WTC11 (cell line): Measurements from ENCODE around the gene IQCF2. TPM values are rescaled to one million over a fixed set of nuclear protein-coding genes. Genes with fewer than 3 reads are reported as not detected.

Experiments used
- ATAC-seq: fragments of 200-7000 bp; cut with Tn5 transposase; 2 replicates; pipeline ENCODE4 v1.10.0; 2021; ENCODE audit warnings: mild to moderate bottlenecking, moderate library complexity
- CTCF ChIA-PET: fragments of 300-600 bp; sonication (Branson Sonifier 250); formaldehyde crosslinking; loops from one replicate; lab custom pipeline; 2021; ENCODE audit warnings: antibody characterized with exemption; lab: Charles Lee
- POLR2A ChIA-PET: fragments of 350-600 bp; sonication (Branson Sonifier 250); formaldehyde crosslinking; loops from one replicate; lab custom pipeline; 2021; ENCODE audit warnings: antibody characterized with exemption; lab: Charles Lee
- DNase-seq: peaks from one replicate; pipeline ENCODE4 v3.0.0; 2021; ENCODE audit warnings: low spot score
- H3K27ac Mint-ChIP-seq: 2 replicates; pipeline ENCODE4 v1.8.0; 2021; ENCODE audit warnings: mixed read lengths
- H3K27me3 Mint-ChIP-seq: 2 replicates; pipeline ENCODE4 v1.8.0; 2021; ENCODE audit warnings: low read depth, mild to moderate bottlenecking, moderate library complexity, mixed read lengths
- H3K36me3 Mint-ChIP-seq: 2 replicates; pipeline ENCODE4 v1.8.0; 2021; ENCODE audit warnings: mixed read lengths
- H3K4me1 Mint-ChIP-seq: 2 replicates; pipeline ENCODE4 v1.8.0; 2022; ENCODE audit warnings: mixed read lengths
- H3K4me3 Mint-ChIP-seq: 2 replicates; pipeline ENCODE4 v1.8.0; 2021; ENCODE audit warnings: mild to moderate bottlenecking, moderate library complexity, mixed read lengths
- H3K9me3 Mint-ChIP-seq: 2 replicates; pipeline ENCODE4 v1.8.0; 2021; ENCODE audit warnings: mixed read lengths
- AFF4 ChIP-seq: sonication (generic); formaldehyde crosslinking; IDR thresholded peaks from 2 replicates; pipeline ENCODE4 v1.8.1; 2023; ENCODE audit warnings: mild to moderate bottlenecking, missing genetic modification reagents, borderline replicate concordance
- CREM ChIP-seq: sonication (generic); formaldehyde crosslinking; IDR thresholded peaks from 2 replicates; pipeline ENCODE4 v1.8.1; 2022; ENCODE audit warnings: mild to moderate bottlenecking, missing genetic modification reagents, moderate library complexity
- E2F5 ChIP-seq: sonication (generic); formaldehyde crosslinking; IDR thresholded peaks from 2 replicates; pipeline ENCODE4 v1.8.1; 2022; ENCODE audit warnings: mild to moderate bottlenecking, moderate library complexity, missing genetic modification reagents
- FOXK1 ChIP-seq: sonication (generic); formaldehyde crosslinking; IDR thresholded peaks from 2 replicates; pipeline ENCODE4 v1.8.0; 2022; ENCODE audit warnings: mild to moderate bottlenecking, moderate library complexity, missing genetic modification reagents
- NFE2L1 ChIP-seq: sonication (generic); formaldehyde crosslinking; IDR thresholded peaks from 2 replicates; pipeline ENCODE4 v1.8.1; 2023; ENCODE audit warnings: missing genetic modification reagents
- NFYB ChIP-seq: sonication (generic); formaldehyde crosslinking; conservative IDR thresholded peaks from 2 replicates; pipeline ENCODE4 v1.8.0; 2022; ENCODE audit warnings: low read depth, missing genetic modification reagents
- NR1H2 ChIP-seq: sonication (generic); formaldehyde crosslinking; IDR thresholded peaks from 2 replicates; pipeline ENCODE4 v1.9.0; 2021; ENCODE audit warnings: mild to moderate bottlenecking, moderate library complexity, missing genetic modification reagents
- NR2C2 ChIP-seq: sonication (generic); formaldehyde crosslinking; IDR thresholded peaks from 2 replicates; pipeline ENCODE4 v1.8.0; 2022; ENCODE audit warnings: mild to moderate bottlenecking, missing genetic modification reagents
- PRDM15 ChIP-seq: sonication (generic); formaldehyde crosslinking; IDR thresholded peaks from 2 replicates; pipeline ENCODE4 v1.8.0; 2022; ENCODE audit warnings: missing genetic modification reagents
- ZBTB21 ChIP-seq: sonication (generic); formaldehyde crosslinking; IDR thresholded peaks from 2 replicates; pipeline ENCODE4 v1.8.1; 2023; ENCODE audit warnings: mild to moderate bottlenecking, missing genetic modification reagents, borderline replicate concordance
- ZNF138 ChIP-seq: sonication (generic); formaldehyde crosslinking; conservative IDR thresholded peaks from 2 replicates; pipeline ENCODE4 v1.8.1; 2022; ENCODE audit warnings: mild to moderate bottlenecking, moderate library complexity, missing genetic modification reagents
- ZNF219 ChIP-seq: sonication (generic); formaldehyde crosslinking; IDR thresholded peaks from 2 replicates; pipeline ENCODE4 v1.8.0; 2023; ENCODE audit warnings: missing genetic modification reagents, mild to moderate bottlenecking, borderline replicate concordance
- ZNF232 ChIP-seq: sonication (generic); formaldehyde crosslinking; IDR thresholded peaks from 2 replicates; pipeline ENCODE4 v1.8.0; 2022; ENCODE audit warnings: mild to moderate bottlenecking, missing genetic modification reagents
- ZNF263 ChIP-seq: sonication (generic); formaldehyde crosslinking; IDR thresholded peaks from 2 replicates; pipeline ENCODE4 v1.8.1; 2022; ENCODE audit warnings: low read depth, mild to moderate bottlenecking, moderate library complexity, missing genetic modification reagents
- ZNF396 ChIP-seq: fragments of 250-450 bp; sonication (Bioruptor Pico); IDR thresholded peaks from 2 replicates; pipeline ENCODE4 v1.8.0; 2021; ENCODE audit warnings: mild to moderate bottlenecking, moderate library complexity, borderline replicate concordance
- ZNF416 ChIP-seq: fragments of 250-450 bp; sonication (Bioruptor Pico); IDR thresholded peaks from 2 replicates; pipeline ENCODE4 v1.9.0; 2021; ENCODE audit warnings: mild to moderate bottlenecking, inconsistent platforms
- ZNF423 ChIP-seq: fragments of 250-450 bp; sonication (Bioruptor Pico); IDR thresholded peaks from 2 replicates; pipeline ENCODE4 v2.1.2; 2022; ENCODE audit warnings: mild to moderate bottlenecking, moderate library complexity
- total RNA-seq: library from RNA; stranded (reverse); gene quantifications from 3 replicates; pipeline ENCODE4 v1.2.3, GENCODE V29; 2021
- TF ChIP-seq, protein P1 (sequence below): sonication (generic); formaldehyde crosslinking; IDR thresholded peaks from 2 replicates; pipeline ENCODE4 v1.8.1; 2023; ENCODE audit warnings: mild to moderate bottlenecking, missing genetic modification reagents, moderate library complexity
- TF ChIP-seq, protein P2 (sequence below): sonication (generic); formaldehyde crosslinking; IDR thresholded peaks from 2 replicates; pipeline ENCODE4 v1.8.1; 2023; ENCODE audit warnings: mild to moderate bottlenecking, missing genetic modification reagents
- TF ChIP-seq, protein P3 (sequence below): sonication (generic); formaldehyde crosslinking; IDR thresholded peaks from 2 replicates; pipeline ENCODE4 v1.8.1; 2023; ENCODE audit warnings: mild to moderate bottlenecking, missing genetic modification reagents, moderate library complexity

Gene IQCF2
- total RNA-seq, 1 experiment from 2014 or later, result not detected

DNA sequence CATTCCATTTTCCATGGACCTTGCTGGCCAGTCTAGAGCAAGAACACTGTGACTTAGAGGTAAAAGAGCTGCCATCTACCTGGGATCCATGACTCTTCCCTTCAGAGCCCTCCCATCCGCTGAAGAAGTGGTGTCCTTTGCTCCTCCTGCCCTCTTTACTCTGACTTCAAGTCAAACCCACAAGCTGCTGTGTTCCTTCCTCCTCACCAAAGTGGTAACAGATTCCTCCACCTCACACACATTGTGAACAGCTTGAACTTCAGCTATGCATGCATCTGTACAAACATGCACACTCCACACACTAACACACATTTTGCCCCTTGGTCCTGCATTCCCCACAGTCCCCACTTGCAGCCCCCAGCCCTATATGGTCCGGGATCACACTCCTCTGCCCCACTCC lies 13.0 kb downstream of the IQCF2 start:
- Mint-ChIP-seq H3K4me3 (no peak overlapping the region), H3K27ac (no peak overlapping the region), H3K36me3 (no peaks in the 10 kb centered on the region), H3K27me3 (no peaks in the 10 kb centered on the region; the same call in 1 of the 2 replicates), H3K4me1 (0 out of 2 replicates have a peak, but pooled peaks cover 2% of the 10 kb centered on the region), H3K9me3 (peaks cover 3% of the 10 kb centered on the region; the same call in 1 of the 2 replicates)
- CTCF ChIA-PET, result interaction anchor here (1.3 to 1.9 kb wide), 2 partner anchors 55 to 155 kb away, joined by 4 to 11 read pairs; no protein-coding TSS in a partner anchor
- POLR2A ChIA-PET, result no interaction called here
- TF ChIP-seq ZBTB21 (CRISPR knock-in tag), result no peak
- TF ChIP-seq ZNF219 (CRISPR knock-in tag), result no peak
- TF ChIP-seq ZNF423 (CRISPR knock-in tag), result no peak
- no peak for TF ChIP-seq ZNF263 (CRISPR knock-in tag)
- no peak for TF ChIP-seq NFYB
- no peak for TF ChIP-seq ZNF416 (CRISPR knock-in tag)
- no peak for TF ChIP-seq NFE2L1
- no peak for TF ChIP-seq AFF4
- TF ChIP-seq CREM (CRISPR knock-in tag), result no peak
- TF ChIP-seq, protein P1, sequence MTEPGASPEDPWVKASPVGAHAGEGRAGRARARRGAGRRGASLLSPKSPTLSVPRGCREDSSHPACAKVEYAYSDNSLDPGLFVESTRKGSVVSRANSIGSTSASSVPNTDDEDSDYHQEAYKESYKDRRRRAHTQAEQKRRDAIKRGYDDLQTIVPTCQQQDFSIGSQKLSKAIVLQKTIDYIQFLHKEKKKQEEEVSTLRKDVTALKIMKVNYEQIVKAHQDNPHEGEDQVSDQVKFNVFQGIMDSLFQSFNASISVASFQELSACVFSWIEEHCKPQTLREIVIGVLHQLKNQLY, result no peak
- no peak for TF ChIP-seq NR1H2 (CRISPR knock-in tag)
- TF ChIP-seq ZNF396 (CRISPR knock-in tag), result no peak
- no peak for TF ChIP-seq PRDM15
- ATAC-seq, result no peak
- DNase-seq, result no peak

DNA sequence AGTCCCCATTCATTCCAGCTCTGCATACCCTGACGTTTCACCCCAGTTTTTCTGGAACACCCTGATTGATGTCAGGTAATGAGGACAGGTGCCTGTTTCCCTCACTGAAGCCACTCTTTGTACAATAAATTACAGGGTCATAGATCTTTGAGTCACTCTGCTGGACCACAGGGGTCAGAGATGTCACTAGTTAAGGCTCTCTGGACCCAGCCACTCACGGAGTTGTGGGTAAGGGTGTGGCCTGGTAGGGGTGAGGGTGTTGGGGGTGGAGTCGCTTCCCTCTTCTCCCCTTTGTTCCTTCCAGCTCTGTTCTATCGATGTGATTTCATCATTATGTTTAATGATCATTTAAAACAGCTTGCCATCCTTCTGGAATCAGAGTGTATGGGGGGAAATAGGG lies 13.5 kb downstream of the IQCF2 start:
- no peaks in the 10 kb centered on the region for H3K36me3 Mint-ChIP-seq
- CTCF ChIA-PET, result interaction anchor here (0.6 to 1.9 kb wide), 3 partner anchors 55 to 905 kb away, joined by 3 to 11 read pairs (median 4); no protein-coding TSS in a partner anchor
- peaks cover under 1% of the 10 kb centered on the region; the same call in 1 of the 2 replicates for H3K9me3 Mint-ChIP-seq
- TF ChIP-seq NR1H2 (CRISPR knock-in tag), result no peak
- no peak for TF ChIP-seq FOXK1 (CRISPR knock-in tag)
- no peak for TF ChIP-seq ZNF138 (CRISPR knock-in tag)
- TF ChIP-seq ZNF232 (CRISPR knock-in tag), result no peak
- TF ChIP-seq, protein P2, sequence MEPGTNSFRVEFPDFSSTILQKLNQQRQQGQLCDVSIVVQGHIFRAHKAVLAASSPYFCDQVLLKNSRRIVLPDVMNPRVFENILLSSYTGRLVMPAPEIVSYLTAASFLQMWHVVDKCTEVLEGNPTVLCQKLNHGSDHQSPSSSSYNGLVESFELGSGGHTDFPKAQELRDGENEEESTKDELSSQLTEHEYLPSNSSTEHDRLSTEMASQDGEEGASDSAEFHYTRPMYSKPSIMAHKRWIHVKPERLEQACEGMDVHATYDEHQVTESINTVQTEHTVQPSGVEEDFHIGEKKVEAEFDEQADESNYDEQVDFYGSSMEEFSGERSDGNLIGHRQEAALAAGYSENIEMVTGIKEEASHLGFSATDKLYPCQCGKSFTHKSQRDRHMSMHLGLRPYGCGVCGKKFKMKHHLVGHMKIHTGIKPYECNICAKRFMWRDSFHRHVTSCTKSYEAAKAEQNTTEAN, result no peak
- TF ChIP-seq NR2C2, result no peak
- TF ChIP-seq, protein P3, sequence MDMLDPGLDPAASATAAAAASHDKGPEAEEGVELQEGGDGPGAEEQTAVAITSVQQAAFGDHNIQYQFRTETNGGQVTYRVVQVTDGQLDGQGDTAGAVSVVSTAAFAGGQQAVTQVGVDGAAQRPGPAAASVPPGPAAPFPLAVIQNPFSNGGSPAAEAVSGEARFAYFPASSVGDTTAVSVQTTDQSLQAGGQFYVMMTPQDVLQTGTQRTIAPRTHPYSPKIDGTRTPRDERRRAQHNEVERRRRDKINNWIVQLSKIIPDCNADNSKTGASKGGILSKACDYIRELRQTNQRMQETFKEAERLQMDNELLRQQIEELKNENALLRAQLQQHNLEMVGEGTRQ (CRISPR knock-in tag), result no peak
- no peak for TF ChIP-seq E2F5 (CRISPR knock-in tag)
- H3K27me3 Mint-ChIP-seq, result no peaks in the 10 kb centered on the region; the same call in 1 of the 2 replicates
- DNase-seq (no peak), ATAC-seq (no peak)
- H3K4me1 Mint-ChIP-seq, result no peaks in the 10 kb centered on the region
- no peak overlapping the region for H3K27ac Mint-ChIP-seq
- POLR2A ChIA-PET, result no interaction called here
- H3K4me3 Mint-ChIP-seq, result no peak overlapping the region
